NCI-H69 (cell line): ENCODE data around the gene KRT81.
"Not testable (repeated sequence)": the region's sequence is repeated elsewhere in the genome, so short reads cannot be mapped to it uniquely, and the experiment has no call there.

Source experiments
- DNase-seq: peaks from one replicate; lab custom pipeline; 2025; lab: John Stamatoyannopoulos, UW

KRT81 gene

DNA sequence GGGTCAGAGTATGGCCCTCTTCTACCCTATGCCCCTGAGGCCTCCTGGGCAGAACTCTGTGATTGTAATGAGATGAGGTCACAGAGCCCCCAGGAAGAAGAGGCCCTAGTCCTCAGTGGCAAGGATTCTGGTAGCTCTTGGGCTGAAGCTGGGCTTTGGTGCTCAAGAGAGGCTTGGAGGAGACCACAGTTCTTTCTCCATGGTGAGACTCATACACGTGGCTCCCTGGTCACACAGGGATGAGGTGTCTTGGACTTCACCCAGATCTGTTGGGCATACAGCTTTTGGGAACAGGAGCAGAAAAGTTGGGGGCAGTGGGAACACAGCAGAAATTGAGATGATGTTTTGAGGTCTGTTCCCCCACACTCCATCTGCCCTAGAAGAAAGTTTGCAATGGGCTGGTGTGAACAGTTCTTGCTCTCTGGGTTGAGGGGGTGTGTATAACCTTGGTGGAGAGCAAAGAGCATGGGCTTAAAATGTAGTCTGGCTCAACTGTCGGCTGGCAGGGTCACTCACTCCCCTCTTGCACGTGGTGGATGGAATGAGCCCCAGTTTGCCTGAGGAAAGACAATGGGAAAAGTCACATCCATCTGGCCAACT is 16.7 kb downstream of the KRT81 start, which contains the start of gene KRT86:
Gene KRT86 (plus strand): TSS at position 125 of the 600 bp plus-strand sequence. CDS start 27,272 bp downstream, outside the sequence.
- DNase-seq: no peak

DNA sequence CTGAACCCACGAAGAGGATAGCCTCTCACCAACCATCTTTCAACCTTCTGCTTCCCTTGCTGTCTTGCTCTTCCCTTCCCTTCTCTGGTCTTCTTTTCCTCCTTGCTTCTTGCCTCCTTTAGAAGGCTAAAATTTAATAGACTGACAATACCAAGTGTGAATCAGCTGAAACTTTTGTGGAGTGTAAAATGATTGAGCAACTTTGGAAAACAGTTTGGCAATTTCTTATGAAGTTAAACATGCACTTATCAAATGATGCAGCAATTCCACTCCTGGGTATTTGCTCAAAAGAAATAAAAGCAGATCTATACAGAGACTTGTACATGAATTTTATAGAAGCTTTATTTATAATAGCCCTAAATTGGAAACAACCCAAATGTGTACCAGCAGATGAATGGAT is 20.2 kb downstream of the KRT81 start:
- no peak for DNase-seq

DNA sequence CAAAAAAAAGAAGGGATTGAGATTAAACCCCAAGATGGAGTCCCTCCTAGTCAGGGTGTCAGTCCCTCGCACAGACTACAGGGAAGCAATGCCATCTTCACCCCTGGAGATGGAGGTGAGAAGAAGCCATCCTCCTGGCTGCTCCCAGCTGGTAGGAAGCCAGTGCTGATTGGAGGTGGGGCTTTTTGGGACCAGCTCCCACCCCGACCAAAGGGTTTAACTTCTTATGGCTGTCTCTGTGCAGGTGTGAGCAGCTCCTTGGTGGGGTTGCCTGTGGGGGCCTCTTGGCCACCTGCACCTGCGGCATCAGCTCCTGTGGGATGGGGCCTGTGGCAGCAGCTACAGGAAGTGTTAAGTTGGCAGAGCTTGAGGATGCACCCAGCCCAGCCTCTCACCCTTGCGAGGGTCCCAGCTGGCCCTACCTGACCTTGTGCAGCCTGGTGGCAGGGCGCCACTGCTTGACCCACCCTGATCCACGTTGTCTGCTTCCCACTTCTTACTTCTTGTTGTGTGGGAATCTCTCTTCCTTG is 20.7 kb downstream of the KRT81 start:
- no peak for DNase-seq

DNA sequence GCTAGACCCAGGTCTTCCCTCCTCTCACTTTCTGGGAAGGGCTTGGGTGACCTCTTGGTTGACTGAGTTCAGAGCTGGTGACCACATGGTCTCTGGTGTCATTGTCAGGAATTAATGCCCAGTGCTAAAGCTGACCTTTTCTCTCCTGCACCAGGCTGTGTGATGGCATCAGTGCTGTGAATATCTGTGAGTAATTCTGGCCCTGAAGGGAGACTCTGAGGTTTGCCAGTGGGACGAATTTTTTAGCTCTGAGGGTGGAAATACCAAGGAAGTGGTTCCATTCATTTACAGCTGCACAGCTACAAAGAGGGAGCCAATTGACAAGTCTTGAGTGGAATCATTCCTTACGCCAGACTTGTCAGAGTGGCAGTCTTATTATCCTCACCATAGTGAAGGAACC is 23.1 kb downstream of the KRT81 start:
- no peak for DNase-seq

DNA sequence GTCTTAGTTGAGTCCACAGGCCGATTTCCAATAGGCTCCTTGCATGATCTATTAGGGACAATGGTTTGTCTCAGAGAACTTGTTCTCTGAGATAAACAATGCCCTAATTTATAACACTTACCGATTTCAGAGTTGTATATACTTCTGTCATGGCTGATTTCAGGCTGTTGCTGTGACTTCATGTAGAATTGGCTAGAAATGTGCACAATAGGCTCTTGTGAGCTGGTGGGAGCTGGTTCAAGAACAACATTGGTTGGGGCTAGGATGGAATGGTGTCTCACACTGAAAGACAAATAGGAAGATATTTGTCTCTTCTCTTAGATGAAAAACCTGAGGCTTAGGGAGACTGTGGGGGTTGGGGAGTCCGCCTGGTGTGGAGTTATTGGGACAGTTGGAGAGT is 23.6 kb downstream of the KRT81 start:
- DNase-seq: no peak

DNA sequence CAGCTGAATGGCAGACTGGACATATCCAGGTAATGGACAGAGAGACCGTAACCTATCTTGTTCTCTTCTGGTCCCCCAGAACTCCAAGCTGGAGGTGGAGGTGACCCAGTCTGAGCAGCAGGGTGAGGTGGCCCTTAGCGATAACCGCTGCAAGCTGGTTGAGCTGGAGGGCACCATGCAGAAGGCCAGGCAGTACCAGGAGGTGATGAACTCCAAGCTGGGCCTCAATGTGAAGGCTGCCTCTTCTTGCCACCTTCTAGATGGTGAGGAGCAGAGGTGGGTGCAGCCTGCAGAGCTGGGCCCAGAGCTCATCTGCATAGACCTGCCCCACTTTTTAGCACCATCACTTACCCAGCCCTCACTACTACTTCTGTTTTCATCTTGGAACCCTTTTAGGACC is 24.1 kb downstream of the KRT81 start:
- DNase-seq: no peak

DNA sequence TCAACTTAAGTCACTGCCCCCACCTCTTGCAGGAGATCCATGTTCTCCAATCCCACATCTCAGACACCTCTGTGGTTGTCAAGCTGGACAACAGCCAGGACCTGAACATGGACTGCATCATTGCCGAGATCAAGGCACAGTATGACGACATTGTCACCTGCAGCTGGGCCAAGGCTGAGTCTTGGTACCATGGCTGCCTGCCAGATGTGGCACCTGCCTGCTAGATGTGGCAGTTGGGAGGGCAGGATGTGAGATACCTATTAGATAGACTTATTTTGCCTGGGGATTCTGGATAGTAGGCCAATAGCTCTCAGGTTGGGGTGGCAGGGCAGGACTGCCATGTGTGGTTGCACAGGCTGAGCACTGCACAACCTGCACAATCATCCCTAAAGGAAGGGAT is 24.8 kb downstream of the KRT81 start:
- DNase-seq: peak; percentile 63

DNA sequence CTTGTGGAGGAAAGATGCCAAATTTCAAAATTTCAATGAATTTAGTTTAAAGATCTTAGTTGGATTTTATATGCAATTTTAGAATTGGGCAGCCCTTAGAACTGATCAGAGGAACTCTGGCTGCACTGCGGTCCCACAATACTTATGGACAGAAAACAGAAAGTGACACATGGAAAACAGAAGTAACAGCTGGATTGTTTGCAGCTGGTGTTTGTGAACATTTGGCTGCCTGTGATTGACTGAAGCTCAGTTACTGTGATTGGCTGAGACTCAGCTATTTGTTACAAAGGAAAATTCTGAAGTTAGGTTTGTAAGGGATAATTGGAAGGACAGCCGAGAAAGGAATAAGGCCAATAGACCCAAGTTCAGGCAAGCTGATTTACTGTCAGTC is 26.9 kb downstream of the KRT81 start:
- no peak for DNase-seq

DNA sequence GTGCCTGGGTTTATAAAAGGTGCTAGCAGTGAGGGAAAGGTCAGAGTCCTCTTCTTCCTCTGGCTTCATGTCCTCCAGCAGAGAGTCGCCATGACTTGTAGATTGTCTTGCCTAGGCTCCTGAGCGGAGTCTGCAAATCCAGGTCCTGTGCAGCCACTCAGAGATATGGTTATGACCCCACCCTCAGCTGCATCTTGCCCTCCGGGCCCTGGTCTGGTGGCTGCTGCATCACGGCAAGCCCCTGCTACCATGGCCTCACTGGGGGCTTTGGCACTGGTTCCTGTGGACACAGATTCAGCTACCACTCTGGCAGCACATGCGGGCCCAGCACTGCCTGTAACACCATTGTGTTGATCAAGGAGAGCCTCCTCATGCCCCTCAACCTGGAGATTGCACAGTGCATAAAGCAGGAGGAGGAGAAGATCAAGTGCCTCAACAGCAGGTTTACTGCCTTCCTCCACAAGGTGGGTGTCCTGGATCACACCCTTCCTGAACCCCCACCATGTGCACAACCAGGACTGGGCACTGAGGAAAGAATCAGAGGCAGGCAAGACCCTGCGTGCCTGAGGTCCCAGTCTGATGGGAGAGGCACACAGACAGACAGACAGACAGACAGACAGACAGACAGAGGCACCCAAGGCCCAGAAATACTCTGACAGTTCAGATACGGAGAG is 27.4 kb downstream of the KRT81 start:
- no peak for DNase-seq

DNA sequence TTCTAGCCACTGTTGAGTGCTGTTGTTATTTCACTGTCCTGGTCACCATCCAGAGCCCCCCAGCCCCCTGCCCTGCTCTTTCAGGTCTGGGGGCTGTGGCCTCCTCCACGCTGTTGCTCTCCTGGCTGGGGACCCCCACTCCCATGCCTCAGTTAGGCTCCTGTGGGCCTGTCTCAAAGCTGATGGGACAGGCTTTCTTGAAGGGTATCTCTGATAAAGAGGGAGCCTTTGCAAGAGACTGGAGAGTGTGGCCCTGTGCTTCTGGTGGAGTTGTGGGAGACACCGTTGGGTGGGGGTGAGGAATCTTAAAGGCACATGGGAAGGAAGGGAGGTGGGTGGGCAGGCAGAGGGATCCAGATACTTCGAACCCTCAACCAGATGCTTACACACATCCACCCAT is 29.0 kb downstream of the KRT81 start:
- no peak for DNase-seq

DNA sequence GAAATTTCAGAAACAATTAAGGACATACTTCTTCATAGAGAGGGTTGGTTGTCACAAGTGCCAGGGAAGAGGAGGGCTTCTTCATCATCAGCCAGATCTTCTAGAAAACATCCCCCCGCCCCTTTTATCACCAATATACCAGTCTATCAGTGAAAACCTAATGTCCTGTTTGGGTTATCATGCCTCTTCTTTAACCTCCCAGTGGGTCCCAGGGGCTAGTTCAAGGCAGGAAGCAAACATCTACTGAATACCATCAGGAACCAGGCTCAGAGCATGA is 30.2 kb downstream of the KRT81 start:
- no peak for DNase-seq

DNA sequence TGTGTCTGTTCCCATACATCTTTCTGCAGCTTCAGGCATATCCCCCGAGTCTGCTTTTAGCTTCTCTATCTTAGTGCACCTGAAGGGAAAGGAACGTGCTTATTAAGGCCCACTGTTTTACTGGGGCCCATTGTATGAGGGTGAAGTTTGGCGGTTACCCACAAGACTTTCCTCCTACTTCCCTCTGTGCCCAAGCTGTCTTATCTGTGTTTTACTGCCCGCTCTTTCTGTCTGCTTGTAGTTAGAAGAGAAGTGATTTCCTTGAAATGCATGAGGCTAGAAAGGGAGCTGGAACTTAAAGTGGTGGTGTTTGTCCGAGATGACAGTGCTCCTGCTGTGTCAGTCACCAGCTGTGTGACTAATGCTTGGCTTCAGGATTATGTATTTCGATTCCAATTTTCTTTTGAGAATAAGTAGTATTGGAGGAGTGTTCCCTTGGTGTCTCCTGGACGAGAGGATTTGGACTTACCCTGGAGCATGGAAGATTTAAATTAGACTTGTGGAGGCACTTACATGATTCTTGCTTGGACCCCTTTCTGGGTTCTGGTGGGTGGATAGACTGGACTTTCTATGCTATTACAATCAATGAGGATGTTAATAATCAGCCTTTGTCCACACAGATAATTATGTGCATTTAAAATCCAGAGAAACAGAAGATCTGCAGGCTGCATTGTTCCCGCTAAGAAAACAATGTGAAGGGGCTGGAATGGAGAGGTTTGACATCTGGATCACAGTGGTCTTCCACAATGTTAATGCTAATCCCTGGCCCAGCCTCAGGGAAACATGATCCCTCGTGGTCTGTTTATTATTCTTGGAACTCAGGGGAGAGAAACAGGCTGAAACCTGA is 30.8 kb downstream of the KRT81 start:
- DNase-seq: peak; percentile 59

DNA sequence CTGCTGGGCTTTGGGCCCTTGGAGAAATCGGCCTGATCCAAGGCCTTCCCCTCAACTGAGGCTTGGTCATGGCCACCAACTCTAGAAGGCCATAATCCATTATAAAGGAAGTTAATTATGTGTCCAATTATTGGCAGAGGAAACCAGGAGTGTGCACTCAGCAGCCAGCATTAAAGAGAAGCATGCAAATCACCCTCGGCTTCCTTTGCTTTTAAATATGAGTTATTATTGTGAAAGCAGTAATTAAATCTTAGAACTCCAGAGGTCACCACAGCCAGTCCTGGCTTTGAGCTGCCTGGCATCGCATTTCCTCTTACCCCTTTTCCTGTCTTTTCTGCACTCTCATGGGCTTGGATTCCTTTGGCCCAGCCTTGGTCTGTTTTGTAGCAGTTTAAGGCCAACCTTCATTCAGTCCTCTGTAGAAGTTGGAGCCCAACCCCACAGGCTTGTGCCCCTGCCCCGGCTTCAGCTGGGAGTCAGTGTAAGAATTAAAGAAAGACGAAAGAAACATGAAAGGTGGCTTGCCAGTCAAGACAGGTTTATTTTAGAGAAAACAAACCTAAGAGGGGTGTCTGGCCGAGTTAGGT is 31.6 kb downstream of the KRT81 start:
- peak; percentile 93 for DNase-seq

DNA sequence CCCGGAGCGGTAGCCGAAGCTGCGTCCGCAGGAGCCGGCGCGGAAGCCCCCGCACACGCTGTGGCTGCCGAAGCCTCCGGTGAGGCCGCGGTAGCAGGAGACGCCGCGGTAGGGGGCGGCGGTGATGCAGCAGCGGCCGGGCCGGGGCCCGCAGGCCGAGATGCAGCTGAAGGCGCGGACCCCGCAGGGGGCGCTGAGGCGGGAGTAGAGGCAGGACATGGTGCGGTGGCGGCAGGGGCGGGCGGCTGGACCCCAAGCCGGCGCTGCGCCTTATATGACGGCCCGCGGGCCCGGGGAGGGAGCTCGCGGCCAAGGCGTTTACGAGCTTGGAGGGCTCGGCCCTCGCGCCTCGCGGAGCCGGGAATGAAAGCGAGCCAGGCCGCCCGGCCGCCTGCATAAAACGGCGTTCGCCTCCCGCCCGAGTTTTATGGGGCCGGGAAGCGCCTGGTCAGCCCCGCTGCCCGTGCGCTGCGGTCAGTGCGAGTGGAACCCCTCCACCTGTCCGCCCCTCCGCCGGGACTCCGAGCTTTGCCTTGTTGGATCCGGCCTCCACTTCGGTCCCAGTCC is 32.9 kb downstream of the KRT81 start:
- no peak for DNase-seq

DNA sequence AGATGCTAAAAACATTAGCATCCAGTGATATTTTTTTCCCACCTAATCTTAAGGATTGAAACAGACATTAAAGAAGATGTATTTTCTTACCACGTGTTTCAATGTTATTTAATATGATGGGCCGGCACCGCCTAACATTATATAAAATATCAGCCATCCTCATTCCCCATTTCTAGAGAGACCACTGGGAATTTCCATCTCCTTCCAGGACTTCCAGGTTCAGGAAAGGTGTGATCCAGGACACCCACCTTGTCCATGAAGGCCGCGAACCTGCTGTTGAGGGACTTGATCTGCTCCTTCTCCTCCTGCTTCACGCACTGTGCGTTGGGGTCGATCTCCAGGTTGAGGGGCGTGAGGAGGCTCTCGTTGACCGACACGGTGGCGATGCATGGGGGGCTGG is 33.4 kb downstream of the KRT81 start:
- DNase-seq: not testable (repeated sequence)

DNA sequence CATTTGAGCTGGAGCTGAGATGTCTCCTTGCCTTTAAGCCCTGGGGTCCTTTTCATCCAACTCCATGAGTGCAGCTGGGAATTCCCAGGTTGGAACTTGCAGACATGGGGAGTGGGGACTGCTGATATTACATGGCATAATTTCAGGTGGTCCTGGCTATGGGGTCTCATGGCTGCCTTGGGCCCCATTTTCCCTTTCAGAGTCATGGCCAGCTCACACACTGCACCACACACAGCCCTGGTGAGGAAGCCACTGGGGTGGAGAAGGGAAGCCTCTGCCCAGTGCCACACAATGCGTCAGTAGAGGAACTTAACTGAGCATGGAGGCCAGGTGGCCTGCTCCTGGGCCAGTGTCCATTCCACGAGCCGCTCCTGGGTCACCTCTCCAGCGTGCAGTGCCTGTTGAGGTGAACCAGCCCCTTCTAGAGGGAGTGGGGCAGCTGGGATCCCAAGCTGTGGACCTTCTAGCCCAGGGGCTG is 34.2 kb downstream of the KRT81 start:
- DNase-seq: no peak

DNA sequence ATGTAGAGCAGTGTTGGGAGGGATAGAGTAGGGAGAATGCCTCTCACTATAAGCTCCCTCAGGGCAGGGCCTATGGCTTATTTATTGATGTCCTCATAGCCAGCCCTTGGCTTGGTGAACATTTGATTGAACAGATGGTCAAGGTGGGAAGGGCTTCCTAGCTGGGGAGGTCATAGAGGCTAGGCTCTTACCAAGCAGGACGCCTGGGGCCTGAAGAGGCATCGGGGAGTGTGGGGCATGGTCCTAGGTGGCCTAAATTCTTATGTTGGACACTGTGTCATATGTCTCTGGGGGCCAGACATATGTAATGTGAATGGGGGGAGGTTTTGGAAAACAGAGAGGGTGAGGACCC is 34.8 kb downstream of the KRT81 start:
- peak; percentile 24 for DNase-seq

DNA sequence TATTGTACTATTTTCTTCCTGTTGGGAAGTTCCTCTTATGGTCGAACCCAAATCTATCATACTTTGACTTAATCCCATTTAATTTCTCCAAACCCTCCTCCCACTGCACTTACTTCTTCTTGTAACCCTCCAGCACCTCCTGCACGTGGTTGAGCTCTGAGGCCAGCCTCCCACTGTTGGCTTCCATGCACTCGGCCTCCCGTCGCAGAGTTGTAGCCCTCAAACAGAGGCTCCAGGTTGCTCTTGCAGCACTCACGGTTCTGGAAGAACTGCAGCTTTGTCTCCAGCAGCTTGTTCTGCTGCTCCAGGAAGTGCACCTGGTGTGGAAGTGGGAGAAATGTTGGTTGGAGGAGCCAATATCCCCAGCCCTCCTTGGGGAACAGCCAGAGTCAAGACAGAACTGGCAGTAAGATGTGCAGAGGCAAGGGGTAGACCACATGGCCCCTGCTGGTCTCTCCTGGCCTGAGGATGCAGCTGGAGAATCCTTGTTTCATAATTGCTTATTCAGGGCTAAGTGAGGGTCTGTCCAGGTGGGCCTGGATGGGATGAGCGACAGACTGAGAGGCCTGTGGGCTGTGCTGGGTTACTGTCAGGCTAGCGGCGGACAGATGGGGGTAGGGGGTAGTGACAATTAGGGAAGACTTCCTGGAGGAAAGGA is 35.3 kb downstream of the KRT81 start:
- DNase-seq: no peak

DNA sequence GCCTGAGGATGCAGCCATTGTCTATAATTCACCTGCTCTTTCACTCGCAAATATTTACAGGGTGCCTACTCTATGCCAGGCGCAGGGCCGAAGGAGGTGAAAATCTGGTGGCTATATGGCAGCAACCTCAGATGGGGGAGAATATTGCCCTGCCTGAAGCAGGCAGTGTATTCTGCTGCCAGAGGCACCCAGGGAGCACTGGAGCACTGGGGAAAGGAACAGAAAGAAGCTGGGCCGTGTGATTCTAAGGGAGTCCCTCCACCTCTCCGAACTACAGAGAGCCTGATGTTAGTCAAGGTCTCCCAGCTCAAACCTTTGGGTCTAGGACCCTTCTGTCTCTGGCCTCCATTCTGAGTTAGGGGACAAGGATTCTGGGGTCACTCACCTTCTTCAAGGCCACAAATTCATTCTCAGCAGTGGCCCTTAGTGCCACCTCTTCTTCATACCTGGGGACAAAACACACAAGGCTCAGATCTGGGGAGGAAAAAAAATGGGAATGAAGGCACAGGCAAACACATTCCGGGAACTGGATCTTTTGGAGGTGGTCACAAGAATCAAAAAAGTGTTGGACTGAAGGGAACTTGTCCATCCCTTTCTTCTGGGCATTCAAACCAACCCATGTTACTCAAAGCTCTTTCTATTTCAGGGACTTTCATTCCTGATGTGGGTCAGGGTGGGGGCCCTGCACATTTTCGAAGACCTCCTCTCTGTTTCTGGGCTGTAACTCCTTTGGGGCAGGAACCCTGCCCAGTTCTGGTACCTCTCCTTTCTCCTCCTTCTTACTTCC is 36.2 kb downstream of the KRT81 start:
- no peak for DNase-seq

DNA sequence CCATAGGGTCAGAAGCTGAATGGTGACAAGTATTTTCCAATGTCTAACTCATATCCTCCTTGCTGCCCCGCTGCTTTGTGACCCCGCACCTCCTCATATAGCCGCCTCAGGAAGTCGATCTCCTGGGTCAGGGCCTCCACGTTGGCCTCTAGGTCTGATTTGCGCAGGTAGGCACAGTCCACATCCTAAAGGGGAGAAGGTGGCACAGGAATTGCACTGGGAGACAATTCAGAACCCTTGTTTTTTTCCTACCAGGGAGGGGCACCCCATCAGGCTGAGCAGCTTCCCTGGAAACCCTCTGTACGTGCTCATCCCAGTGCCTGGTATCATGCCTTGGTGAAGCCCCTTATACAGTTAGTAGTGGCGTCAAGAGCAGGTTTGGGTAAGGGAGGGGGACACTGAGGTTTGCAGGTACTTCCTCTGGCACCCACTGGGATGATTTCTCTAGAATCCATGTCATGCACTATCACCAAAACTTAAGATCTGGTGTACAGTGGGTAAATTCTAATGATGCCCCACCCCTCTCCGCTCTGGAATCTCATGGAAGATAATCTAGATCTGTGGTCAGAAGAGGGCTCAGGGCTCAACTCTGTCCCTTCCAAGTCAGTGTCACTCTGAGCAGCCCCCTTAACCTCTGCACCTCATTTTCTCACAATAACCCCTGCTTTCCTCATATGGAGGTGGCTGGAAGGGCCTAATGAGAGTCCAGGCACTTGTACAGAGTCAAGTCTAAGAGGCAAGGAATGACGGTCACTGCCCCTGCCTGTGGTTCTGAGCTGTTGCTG is 37.0 kb downstream of the KRT81 start:
- no peak for DNase-seq
